KMS-11 (cell line): ENCODE measurements around the gene ERO1B.

Source experiments
- H2AFZ ChIP-seq: fragments of 200-600 bp; sonication (generic); 2 replicates; pipeline ENCODE4 v1.6.1; 2016; ENCODE audit warnings: antibody characterized with exemption, mixed run types, low read depth
- H3K27ac ChIP-seq: fragments of 200-600 bp; sonication (generic); 2 replicates; pipeline ENCODE4 v1.6.1; 2016; ENCODE audit warnings: mild to moderate bottlenecking, mixed run types
- H3K27me3 ChIP-seq: fragments of 200-600 bp; sonication (generic); 2 replicates; pipeline ENCODE4 v1.6.1; 2017; ENCODE audit warnings: mild to moderate bottlenecking, low read depth, mixed run types, moderate library complexity; ENCODE audit not compliant: insufficient read depth
- H3K36me3 ChIP-seq: fragments of 200-600 bp; sonication (generic); 2 replicates; pipeline ENCODE4 v1.6.1; 2017; ENCODE audit warnings: mild to moderate bottlenecking, mixed run types; ENCODE audit not compliant: insufficient read depth
- H3K4me1 ChIP-seq: fragments of 200-600 bp; sonication (generic); 2 replicates; pipeline ENCODE4 v1.6.1; 2016; ENCODE audit warnings: mild to moderate bottlenecking, low read depth, mixed run types; ENCODE audit not compliant: poor library complexity, severe bottlenecking
- H3K4me2 ChIP-seq: fragments of 200-600 bp; sonication (generic); 2 replicates; pipeline ENCODE4 v1.7.0; 2016; ENCODE audit warnings: mild to moderate bottlenecking, mixed run types
- H3K4me3 ChIP-seq: fragments of 200-600 bp; sonication (generic); IDR thresholded peaks from 2 replicates; pipeline ENCODE4 v1.6.1; 2017; ENCODE audit warnings: low read depth, low read length, mixed read lengths; ENCODE audit not compliant: insufficient read depth
- H3K79me2 ChIP-seq: fragments of 200-600 bp; sonication (generic); 2 replicates; pipeline ENCODE4 v1.6.1; 2016; ENCODE audit warnings: low read depth, mixed run types; ENCODE audit not compliant: insufficient read depth
- H3K9ac ChIP-seq: fragments of 200-600 bp; sonication (generic); 2 replicates; pipeline ENCODE4 v1.6.1; 2016; ENCODE audit warnings: mild to moderate bottlenecking, mixed run types
- H4K20me1 ChIP-seq: fragments of 200-600 bp; sonication (generic); 2 replicates; pipeline ENCODE4 v1.6.1; 2016; ENCODE audit warnings: mild to moderate bottlenecking, mixed run types; ENCODE audit not compliant: insufficient read depth
- CTCF ChIP-seq: fragments of 200-600 bp; sonication (generic); conservative IDR thresholded peaks from 2 replicates; pipeline ENCODE4 v1.6.1; 2017; ENCODE audit warnings: low read depth, mild to moderate bottlenecking, antibody characterized with exemption, low read length, moderate library complexity, mixed read lengths

Gene ERO1B

GRCh38 chr1:236167578-236167977, 114.2 kb downstream of the ERO1B start:
- Histone ChIP-seq H3K36me3 (no peaks in the 10 kb centered on the region), H3K9ac (no peak overlapping the region), H3K79me2 (no peaks in the 10 kb centered on the region), H3K27me3 (no peaks in the 10 kb centered on the region), H3K4me2 (no peak overlapping the region), H2AFZ (no peak overlapping the region), H4K20me1 (no peaks in the 10 kb centered on the region), H3K4me1 (no peaks in the 10 kb centered on the region), H3K4me3 (no peak overlapping the region), H3K27ac (no peak overlapping the region)
- no peak for TF ChIP-seq CTCF

GRCh38 chr1:236167154-236167553, 114.6 kb downstream of the ERO1B start:
- H3K4me2 ChIP-seq, result no peak overlapping the region
- no peak for TF ChIP-seq CTCF
- H2AFZ ChIP-seq, result no peak overlapping the region
- no peaks in the 10 kb centered on the region for H3K4me1 ChIP-seq
- H3K27me3 ChIP-seq, result no peaks in the 10 kb centered on the region
- no peak overlapping the region for H3K4me3 ChIP-seq
- H3K36me3 ChIP-seq, result no peaks in the 10 kb centered on the region
- no peaks in the 10 kb centered on the region for H3K79me2 ChIP-seq
- H3K9ac ChIP-seq, result no peak overlapping the region
- H3K27ac ChIP-seq, result no peak overlapping the region
- no peaks in the 10 kb centered on the region for H4K20me1 ChIP-seq

- Histone ChIP-seq H3K27ac (no peak overlapping the region), H4K20me1 (no peaks in the 10 kb centered on the region), H3K4me2 (no peak overlapping the region), H3K4me3 (no peak overlapping the region), H2AFZ (no peak overlapping the region), H3K4me1 (no peaks in the 10 kb centered on the region), H3K27me3 (no peaks in the 10 kb centered on the region), H3K9ac (no peak overlapping the region), H3K79me2 (no peaks in the 10 kb centered on the region), H3K36me3 (no peaks in the 10 kb centered on the region)
- no peak for TF ChIP-seq CTCF
Measured at GRCh38 chr1:236166041-236166440, 115.7 kb downstream of the ERO1B start.
